H1 (cell line): ENCODE measurements around the gene NEFH. TPM values are rescaled to one million over a fixed set of nuclear protein-coding genes. Genes with fewer than 3 reads are reported as not detected.

Experiments used
- ASH2L ChIP-seq: fragments of 200-600, 300-600 bp; sonication (generic); IDR thresholded peaks from one replicate; pipeline ENCODE4 v1.7.1; 2017; ENCODE audit warnings: low read length
- EGR1 ChIP-seq: IDR thresholded peaks from 2 replicates; pipeline ENCODE4 v1.6.1; 2011; ENCODE audit warnings: low read depth, low read length, borderline replicate concordance
- HDAC6 ChIP-seq: IDR thresholded peaks from one replicate; pipeline ENCODE4 v1.7.1; 2012; ENCODE audit warnings: low read depth, mild to moderate bottlenecking, inconsistent platforms, low read length, moderate library complexity
- JUN ChIP-seq: IDR thresholded peaks from 2 replicates; pipeline ENCODE4 v1.6.1; 2011; ENCODE audit warnings: low read depth, mild to moderate bottlenecking, improper control_type of control experiment, low read length
- NRF1 ChIP-seq: IDR thresholded peaks from 2 replicates; pipeline ENCODE4 v1.6.1; 2011; ENCODE audit warnings: mild to moderate bottlenecking, low read depth, low read length, improper control_type of control experiment
- RFX5 ChIP-seq: IDR thresholded peaks from 2 replicates; pipeline ENCODE4 v1.6.1; 2011; ENCODE audit warnings: low read depth, low read length, improper control_type of control experiment, borderline replicate concordance
- SP2 ChIP-seq: IDR thresholded peaks from 2 replicates; pipeline ENCODE4 v1.6.1; 2012; ENCODE audit warnings: mild to moderate bottlenecking, low read length, inconsistent platforms
- ZNF274 ChIP-seq: IDR thresholded peaks from 2 replicates; pipeline ENCODE4 v1.7.0; 2012; ENCODE audit warnings: low read length, borderline replicate concordance; ENCODE audit errors: extremely low read depth
- polyA plus RNA-seq, 7 experiments: library from polyadenylated mRNA; depleted of rRNA in 3 of 7; stranded (reverse) in 5 of 7; unstranded in 2 of 7; fragments of >200 nt in 5 of 7; fragments of 200-250 nt in 2 of 7; gene quantifications; 1 replicate in 5 of 7; 2 replicates in 1 of 7; 4 replicates in 1 of 7; pipeline versions ENCODE4 v1.2.1 to v1.2.3, GENCODE V29; 2011 to 2013; ENCODE audit warnings: missing spikeins in 2 of 7, mixed read lengths in 2 of 7
- total RNA-seq: library from RNA; stranded (reverse); fragmentation: NEBNext Ultra II Directional; extraction: Animal tissue kit (Norgen Biotek cat#: 25700); gene quantifications from 2 replicates; pipeline ENCODE4 v1.2.1, GENCODE V29; 2021
- TF ChIP-seq, protein P1 (sequence below): IDR thresholded peaks from 2 replicates; pipeline ENCODE4 v1.6.1; 2012; ENCODE audit warnings: low read length, inconsistent platforms
- TF ChIP-seq, protein P2 (sequence below): IDR thresholded peaks from 2 replicates; pipeline ENCODE4 v1.6.1; 2011; ENCODE audit warnings: low read depth, mild to moderate bottlenecking, low read length; ENCODE audit not compliant: insufficient read depth
- TF ChIP-seq, protein P3 (sequence below): IDR thresholded peaks from 2 replicates; pipeline ENCODE4 v1.6.1; 2012; ENCODE audit warnings: inconsistent platforms

NEFH gene
- total and polyA plus RNA-seq, 2 of the 8 experiments (the other 6 are each of a cell fraction or from before 2014, with no cell fraction given), result 0.57 to 2.3 TPM

DNA sequence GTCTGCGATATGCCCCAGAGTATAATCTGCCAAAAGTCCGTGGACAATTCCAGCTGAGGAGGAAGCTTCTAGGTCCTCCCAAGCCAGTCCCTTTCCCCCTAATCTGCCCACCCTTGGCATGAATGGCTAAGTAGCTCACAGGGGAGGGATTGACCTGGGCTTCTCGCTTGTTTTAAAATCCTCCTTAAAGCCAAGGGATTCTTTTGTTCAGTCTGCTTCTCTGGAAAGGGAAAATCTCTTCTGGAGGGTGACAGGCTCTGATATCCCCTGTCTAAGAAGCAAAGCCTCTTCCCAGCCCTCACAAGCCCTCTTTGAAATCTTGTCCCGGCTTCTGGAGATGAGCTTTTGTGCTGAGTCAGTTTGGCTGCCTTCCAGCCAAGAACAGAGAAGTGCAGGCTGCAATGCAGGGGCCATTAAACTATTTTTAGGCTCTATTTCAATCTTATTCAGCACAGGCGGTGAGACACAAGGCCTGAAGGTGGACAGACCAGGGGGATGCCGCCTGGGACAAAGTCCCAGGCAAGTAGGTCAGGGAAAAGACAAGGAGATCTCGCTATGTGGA lies 23.9 kb downstream of the NEFH start (continued):
- TF ChIP-seq, protein P1, sequence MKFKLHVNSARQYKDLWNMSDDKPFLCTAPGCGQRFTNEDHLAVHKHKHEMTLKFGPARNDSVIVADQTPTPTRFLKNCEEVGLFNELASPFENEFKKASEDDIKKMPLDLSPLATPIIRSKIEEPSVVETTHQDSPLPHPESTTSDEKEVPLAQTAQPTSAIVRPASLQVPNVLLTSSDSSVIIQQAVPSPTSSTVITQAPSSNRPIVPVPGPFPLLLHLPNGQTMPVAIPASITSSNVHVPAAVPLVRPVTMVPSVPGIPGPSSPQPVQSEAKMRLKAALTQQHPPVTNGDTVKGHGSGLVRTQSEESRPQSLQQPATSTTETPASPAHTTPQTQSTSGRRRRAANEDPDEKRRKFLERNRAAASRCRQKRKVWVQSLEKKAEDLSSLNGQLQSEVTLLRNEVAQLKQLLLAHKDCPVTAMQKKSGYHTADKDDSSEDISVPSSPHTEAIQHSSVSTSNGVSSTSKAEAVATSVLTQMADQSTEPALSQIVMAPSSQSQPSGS, result no peak
- TF ChIP-seq HDAC6 (no peak), SP2 (no peak), ZNF274 (no peak), EGR1 (no peak), RFX5 (no peak), JUN (no peak), NRF1 (no peak), ASH2L (no peak)
- TF ChIP-seq, protein P2, sequence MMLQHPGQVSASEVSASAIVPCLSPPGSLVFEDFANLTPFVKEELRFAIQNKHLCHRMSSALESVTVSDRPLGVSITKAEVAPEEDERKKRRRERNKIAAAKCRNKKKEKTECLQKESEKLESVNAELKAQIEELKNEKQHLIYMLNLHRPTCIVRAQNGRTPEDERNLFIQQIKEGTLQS, result no peak
- TF ChIP-seq, protein P3, sequence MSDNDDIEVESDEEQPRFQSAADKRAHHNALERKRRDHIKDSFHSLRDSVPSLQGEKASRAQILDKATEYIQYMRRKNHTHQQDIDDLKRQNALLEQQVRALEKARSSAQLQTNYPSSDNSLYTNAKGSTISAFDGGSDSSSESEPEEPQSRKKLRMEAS, result no peak
